ENCODE measurements around the gene MYO1G. TPM values are rescaled to one million over a fixed set of nuclear protein-coding genes. Genes with fewer than 3 reads are reported as not detected.

Gene MYO1G
- total and polyA plus RNA-seq, 2 experiments from 2014 or later = 0.03 TPM; not detected in 1

DNA sequence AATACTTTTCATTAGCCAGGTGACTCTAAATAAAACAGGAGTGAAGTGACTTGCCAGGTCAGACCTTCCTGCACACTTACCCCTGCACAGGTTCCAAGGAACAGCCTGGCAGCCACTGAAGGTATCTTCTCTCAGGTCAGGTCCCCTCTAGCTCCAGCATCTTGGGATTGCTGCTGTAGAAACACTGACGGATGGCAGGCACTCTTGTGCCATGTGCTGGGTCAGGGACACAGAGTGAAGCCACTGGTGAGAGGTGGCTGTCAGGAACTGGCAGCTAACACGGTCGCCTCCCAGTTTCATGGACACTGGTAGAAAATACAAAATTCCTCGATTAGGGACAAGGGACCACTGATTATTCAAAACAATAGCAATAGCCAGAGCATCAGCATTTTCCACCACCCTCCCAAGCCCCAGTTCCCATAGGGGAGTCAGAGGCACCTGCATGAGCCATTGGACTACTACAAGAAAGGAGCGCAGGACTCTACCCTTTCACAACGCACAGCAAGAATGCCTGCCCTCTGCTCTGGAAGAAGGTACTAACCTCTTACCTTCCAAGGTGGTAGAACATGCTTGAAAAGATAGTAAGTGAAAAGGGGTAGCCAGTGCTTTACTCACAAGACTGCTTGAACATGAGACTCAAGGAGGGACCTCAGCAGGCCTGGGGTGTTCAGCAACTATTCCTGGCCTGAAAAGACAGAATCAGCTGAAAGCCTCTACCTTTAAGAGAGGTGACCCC, 5.1 kb upstream of the MYO1G start:
- no peak overlapping the region for H3K4me2 ChIP-seq
- TF ChIP-seq EZH2 (IDR thresholded peaks at IDR 0.05; ENCODE audit: borderline replicate concordance) = no peak
- TF ChIP-seq, protein P1, sequence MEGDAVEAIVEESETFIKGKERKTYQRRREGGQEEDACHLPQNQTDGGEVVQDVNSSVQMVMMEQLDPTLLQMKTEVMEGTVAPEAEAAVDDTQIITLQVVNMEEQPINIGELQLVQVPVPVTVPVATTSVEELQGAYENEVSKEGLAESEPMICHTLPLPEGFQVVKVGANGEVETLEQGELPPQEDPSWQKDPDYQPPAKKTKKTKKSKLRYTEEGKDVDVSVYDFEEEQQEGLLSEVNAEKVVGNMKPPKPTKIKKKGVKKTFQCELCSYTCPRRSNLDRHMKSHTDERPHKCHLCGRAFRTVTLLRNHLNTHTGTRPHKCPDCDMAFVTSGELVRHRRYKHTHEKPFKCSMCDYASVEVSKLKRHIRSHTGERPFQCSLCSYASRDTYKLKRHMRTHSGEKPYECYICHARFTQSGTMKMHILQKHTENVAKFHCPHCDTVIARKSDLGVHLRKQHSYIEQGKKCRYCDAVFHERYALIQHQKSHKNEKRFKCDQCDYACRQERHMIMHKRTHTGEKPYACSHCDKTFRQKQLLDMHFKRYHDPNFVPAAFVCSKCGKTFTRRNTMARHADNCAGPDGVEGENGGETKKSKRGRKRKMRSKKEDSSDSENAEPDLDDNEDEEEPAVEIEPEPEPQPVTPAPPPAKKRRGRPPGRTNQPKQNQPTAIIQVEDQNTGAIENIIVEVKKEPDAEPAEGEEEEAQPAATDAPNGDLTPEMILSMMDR (IDR thresholded peaks at IDR 0.05; ENCODE audit: poor library complexity) = no peak
- no peak for TF ChIP-seq EZH2phosphoT487 (IDR thresholded peaks at IDR 0.05; ENCODE audit: low read depth, severe bottlenecking, unreplicated experiment)
- DNase-seq (ENCODE audit: low spot score) = no peak
- no peak overlapping the region for H2AFZ ChIP-seq
- no peak overlapping the region for H3K27ac ChIP-seq
- no peaks in the 10 kb centered on the region for H3K27me3 ChIP-seq
- no peaks in the 10 kb centered on the region for H3K9me3 ChIP-seq (ENCODE audit: low read depth)
- 95% methylated on average over 6 of the region's 6 CpGs for WGBS (ENCODE audit: low lambda C conversion rate, missing lambda C conversion rate)
- H3K36me3 ChIP-seq (replicated peaks; ENCODE audit: insufficient read depth, low read depth) = no peaks in the 10 kb centered on the region
- peaks cover 9% of the 10 kb centered on the region for H3K79me2 ChIP-seq
- peaks cover 8% of the 10 kb centered on the region for H3K4me1 ChIP-seq (ENCODE audit: insufficient read depth)
- no peaks in the 10 kb centered on the region for H3K9me2 ChIP-seq (replicated peaks; ENCODE audit: insufficient read depth)
- no peak overlapping the region for H3K4me3 ChIP-seq
- no peaks in the 10 kb centered on the region for H4K20me1 ChIP-seq (ENCODE audit: insufficient read depth, poor library complexity, severe bottlenecking)

- no peaks in the 10 kb centered on the region for H3K9me3 ChIP-seq (ENCODE audit: low read depth)
- H3K9me2 ChIP-seq (replicated peaks; ENCODE audit: insufficient read depth) = no peaks in the 10 kb centered on the region
- H4K20me1 ChIP-seq (ENCODE audit: insufficient read depth, poor library complexity, severe bottlenecking) = no peaks in the 10 kb centered on the region
- no peak overlapping the region for H3K4me2 ChIP-seq
- no peak for DNase-seq (ENCODE audit: low spot score)
- H3K27ac ChIP-seq = no peak overlapping the region
- no peaks in the 10 kb centered on the region for H3K36me3 ChIP-seq (replicated peaks; ENCODE audit: insufficient read depth, low read depth)
- no peak for TF ChIP-seq EZH2phosphoT487 (IDR thresholded peaks at IDR 0.05; ENCODE audit: low read depth, severe bottlenecking, unreplicated experiment)
- TF ChIP-seq EZH2 (IDR thresholded peaks at IDR 0.05; ENCODE audit: borderline replicate concordance) = no peak
- TF ChIP-seq, protein P1 (IDR thresholded peaks at IDR 0.05; ENCODE audit: poor library complexity) = no peak
- H3K27me3 ChIP-seq = no peaks in the 10 kb centered on the region
- H3K79me2 ChIP-seq = peaks cover 9% of the 10 kb centered on the region
- WGBS (ENCODE audit: low lambda C conversion rate, missing lambda C conversion rate) = 100% methylated on average over 1 of the region's 1 CpG
- H2AFZ ChIP-seq = no peak overlapping the region
- H3K4me1 ChIP-seq (ENCODE audit: insufficient read depth) = peaks cover 8% of the 10 kb centered on the region
- no peak overlapping the region for H3K4me3 ChIP-seq
Measured at GRCh38 chr7:44982970-44983369, 4.2 kb upstream of the MYO1G start.

GRCh38 chr7:44982535-44982923, 3.7 kb upstream of the MYO1G start:
- Histone ChIP-seq H3K9me2 (replicated peaks; ENCODE audit: insufficient read depth) (no peaks in the 10 kb centered on the region), H3K27me3 (no peaks in the 10 kb centered on the region), H3K4me3 (no peak overlapping the region), H3K36me3 (replicated peaks; ENCODE audit: insufficient read depth, low read depth) (no peaks in the 10 kb centered on the region), H3K4me1 (ENCODE audit: insufficient read depth) (peaks cover 7% of the 10 kb centered on the region), H3K79me2 (peaks cover 9% of the 10 kb centered on the region), H4K20me1 (ENCODE audit: insufficient read depth, poor library complexity, severe bottlenecking) (no peaks in the 10 kb centered on the region), H3K9me3 (ENCODE audit: low read depth) (no peaks in the 10 kb centered on the region), H3K4me2 (no peak overlapping the region), H2AFZ (no peak overlapping the region), H3K27ac (no peak overlapping the region)
- DNase-seq (ENCODE audit: low spot score) = no peak
- 100% methylated on average over 1 of the region's 1 CpG for WGBS (ENCODE audit: low lambda C conversion rate, missing lambda C conversion rate)
- TF ChIP-seq EZH2phosphoT487 (IDR thresholded peaks at IDR 0.05; ENCODE audit: low read depth, severe bottlenecking, unreplicated experiment) (no peak), EZH2 (IDR thresholded peaks at IDR 0.05; ENCODE audit: borderline replicate concordance) (no peak)
- TF ChIP-seq, protein P1 (IDR thresholded peaks at IDR 0.05; ENCODE audit: poor library complexity) = no peak

Data from hepatocyte (in vitro differentiated cells).